ENCODE measurements around the gene CACNA1C. TPM values are rescaled to one million over a fixed set of nuclear protein-coding genes. Genes with fewer than 3 reads are reported as not detected.

CACNA1C gene
- total RNA-seq, 1 experiment from 2014 or later: 1.1 TPM

- H2AK5ac ChIP-seq (ENCODE audit: insufficient read length, low read length): no peak overlapping the region
Observed at GRCh38 chr12:2647186-2647585, 594.4 kb downstream of the CACNA1C start.

More at GRCh38 chr12:2647186-2647585, 594.4 kb downstream of the CACNA1C start:
- Histone ChIP-seq H3T11ph (ENCODE audit: low read length) (no peak overlapping the region), H2AFZ (ENCODE audit: low read length) (no peak overlapping the region), H2BK20ac (ENCODE audit: low read depth, low read length, poor library complexity, severe bottlenecking) (no peak overlapping the region), H2BK12ac (ENCODE audit: insufficient read length, low read depth, low read length) (no peak overlapping the region), H3K27me3 (ENCODE audit: insufficient read depth, low read length) (no peaks in the 10 kb centered on the region; the same call in 1 of the 2 replicates), H2BK15ac (ENCODE audit: low read depth, low read length) (no peak overlapping the region), H4K91ac (ENCODE audit: insufficient read length, low read depth, low read length) (no peak overlapping the region), H3K4me1 (ENCODE audit: insufficient read depth, low read length) (no peaks in the 10 kb centered on the region; the same call in 1 of the 2 replicates), H3K79me1 (ENCODE audit: insufficient read depth, low read depth, low read length, poor library complexity, severe bottlenecking) (no peaks in the 10 kb centered on the region), H3K79me2 (ENCODE audit: insufficient read depth, low read length) (no peaks in the 10 kb centered on the region), H3K56ac (ENCODE audit: insufficient read length, low read depth, low read length) (no peak overlapping the region), H3K4me2 (ENCODE audit: insufficient read depth, insufficient read length, low read length) (no peak overlapping the region), H2BK120ac (ENCODE audit: low read depth, low read length, poor library complexity, severe bottlenecking) (no peak overlapping the region), H3K9me3 (ENCODE audit: control insufficient read depth, low read depth, low read length) (no peaks in the 10 kb centered on the region), H3K27ac (ENCODE audit: insufficient read length, low read depth, low read length) (no peak overlapping the region), H4K20me1 (ENCODE audit: control insufficient read depth, insufficient read depth, insufficient read length) (no peaks in the 10 kb centered on the region), H3K23ac (ENCODE audit: insufficient read length, low read depth, low read length) (no peak overlapping the region), H3K23me2 (ENCODE audit: insufficient read length, low read depth, low read length, poor library complexity, severe bottlenecking) (no peaks in the 10 kb centered on the region), H4K5ac (ENCODE audit: insufficient read length, low read depth, low read length) (no peak overlapping the region), H3K9ac (ENCODE audit: extremely low read depth, insufficient read length, low read length) (no peak overlapping the region), H4K8ac (replicated peaks; ENCODE audit: insufficient read length, low read depth, low read length) (no peak overlapping the region), H3K14ac (ENCODE audit: insufficient read depth, low read length) (no peak overlapping the region), H3K4ac (ENCODE audit: low read depth, low read length) (no peak overlapping the region), H3K18ac (ENCODE audit: insufficient read length, low read depth, low read length) (no peak overlapping the region), H2BK5ac (ENCODE audit: insufficient read length, low read length) (no peak overlapping the region)
- Mint-ChIP-seq H3K4me1 (peaks cover 7 to 10% of the 10 kb centered on the region in 2 experiments), H3K27ac (no peak overlapping the region), H3K9me3 (no peaks in the 10 kb centered on the region; a peak in 2 of 5 replicates), H3K4me3 (no peak overlapping the region), H3K36me3 (ENCODE audit: insufficient read depth in 1 of 3, low read depth in 3 of 3) (no peaks in the 10 kb centered on the region; a peak in 2 of 7 replicates), H3K27me3 (ENCODE audit: low read depth) (peaks cover 6% of the 10 kb centered on the region)
- DNase-seq: no peak
- whole genome bisulfite sequencing (ENCODE audit: extremely low coverage, insufficient read length, low lambda C conversion rate): no CpG with 5 or more reads among the region's 7 CpGs
- no peak for TF ChIP-seq CTCF (conservative IDR thresholded peaks at IDR 0.05)

Data from H9 (cell line).